ENCODE measurements around the gene TMEM79.

The TMEM79 gene, protein sequence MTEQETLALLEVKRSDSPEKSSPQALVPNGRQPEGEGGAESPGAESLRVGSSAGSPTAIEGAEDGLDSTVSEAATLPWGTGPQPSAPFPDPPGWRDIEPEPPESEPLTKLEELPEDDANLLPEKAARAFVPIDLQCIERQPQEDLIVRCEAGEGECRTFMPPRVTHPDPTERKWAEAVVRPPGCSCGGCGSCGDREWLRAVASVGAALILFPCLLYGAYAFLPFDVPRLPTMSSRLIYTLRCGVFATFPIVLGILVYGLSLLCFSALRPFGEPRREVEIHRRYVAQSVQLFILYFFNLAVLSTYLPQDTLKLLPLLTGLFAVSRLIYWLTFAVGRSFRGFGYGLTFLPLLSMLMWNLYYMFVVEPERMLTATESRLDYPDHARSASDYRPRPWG

DNA sequence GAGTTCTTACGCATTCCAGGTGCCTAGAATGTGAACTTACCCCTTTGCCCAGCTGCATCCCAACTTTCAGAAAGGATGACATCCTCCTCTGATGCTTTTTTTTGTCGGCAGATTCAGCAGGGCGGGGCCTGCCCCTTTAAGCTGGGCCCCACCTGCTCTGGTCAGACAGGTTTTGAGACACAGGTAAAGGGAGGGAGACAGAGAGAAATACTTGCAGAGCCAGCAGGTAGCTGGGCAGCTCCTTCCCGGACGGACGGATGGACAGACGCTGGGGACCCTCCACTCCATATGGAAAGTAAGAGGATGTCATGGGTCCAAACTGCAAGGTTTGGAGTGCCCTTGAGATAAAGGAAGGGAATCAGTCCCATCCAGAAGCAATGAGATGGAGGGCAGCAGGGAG lies at the start of gene TMEM79:
Gene TMEM79, plus strand, starts transcription at position 214 of the 400 bp plus-strand sequence. CDS start 902 bp downstream, outside the sequence.
- no peak for DNase-seq

DNA sequence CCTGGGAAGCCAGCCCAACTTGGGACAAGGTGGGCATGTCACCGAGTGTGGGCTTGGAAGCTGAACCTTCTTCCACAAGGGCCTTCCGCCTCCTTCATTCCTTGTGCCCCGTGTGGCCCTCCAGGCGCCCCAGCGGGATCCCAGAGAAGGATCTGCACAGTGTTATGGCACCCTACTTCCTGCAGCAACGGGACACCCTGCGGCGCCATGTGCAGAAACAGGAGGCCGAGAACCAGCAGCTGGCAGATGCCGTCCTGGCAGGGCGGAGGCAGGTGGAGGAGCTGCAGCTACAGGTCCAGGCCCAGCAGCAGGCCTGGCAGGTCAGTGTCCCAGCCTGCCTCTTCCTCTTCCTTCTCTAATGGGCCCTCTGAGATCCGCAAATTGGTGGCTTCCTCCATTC lies 48.0 kb upstream of the TMEM79 start:
- no peak for DNase-seq

DNA sequence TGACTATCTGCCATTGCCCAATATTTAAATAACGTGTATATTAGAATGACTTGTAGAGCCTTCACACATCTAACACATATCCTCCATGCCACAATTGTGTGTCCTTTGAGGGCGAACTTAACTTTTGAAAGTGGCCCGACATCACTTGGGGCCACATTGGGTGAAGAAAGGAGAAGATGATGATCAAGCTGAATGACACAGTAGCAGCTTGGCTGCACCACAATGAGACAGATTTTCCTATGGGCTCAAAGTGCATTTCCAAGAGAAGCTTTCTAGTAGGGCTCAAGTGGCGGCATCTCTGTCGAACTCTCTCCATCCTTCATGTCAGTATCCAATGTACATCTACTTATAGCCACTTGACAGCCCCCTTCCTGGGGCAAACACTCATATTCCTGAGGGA lies 45.9 kb upstream of the TMEM79 start:
- no peak for DNase-seq

DNA sequence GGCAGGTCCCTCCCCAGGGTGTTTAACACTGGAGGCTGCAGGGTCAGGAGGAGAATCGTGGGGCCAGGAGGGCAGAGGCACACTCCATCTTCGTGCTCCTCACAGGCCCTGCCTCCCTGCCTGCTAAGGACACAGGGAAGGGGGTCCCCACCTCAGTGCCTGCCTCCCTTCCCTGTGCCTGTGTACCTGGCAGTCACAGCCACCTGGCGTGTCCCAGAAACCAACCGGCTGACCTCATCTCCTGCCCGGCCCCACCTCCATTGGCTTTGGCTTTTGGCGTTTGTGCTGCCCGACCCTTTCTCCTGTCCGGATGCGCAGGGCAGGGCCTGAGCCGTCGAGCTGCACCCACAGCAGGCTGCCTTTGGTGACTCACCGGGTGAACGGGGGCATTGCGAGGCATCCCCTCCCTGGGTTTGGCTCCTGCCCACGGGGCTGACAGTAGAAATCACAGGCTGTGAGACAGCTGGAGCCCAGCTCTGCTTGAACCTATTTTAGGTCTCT lies 42.8 kb upstream of the TMEM79 start:
- no peak for DNase-seq

GRCh38 chr1:156241926-156242325 lies 42.2 kb upstream of the TMEM79 start, which contains the start of gene BGLAP:
Gene BGLAP, plus strand, starts transcription at chr1:156242184. Its CDS starts 48 bp downstream, at chr1:156242232.
- DNase-seq, result no peak

- no peak for DNase-seq
Measured at GRCh38 chr1:156242738-156243137, 41.4 kb upstream of the TMEM79 start.

DNA sequence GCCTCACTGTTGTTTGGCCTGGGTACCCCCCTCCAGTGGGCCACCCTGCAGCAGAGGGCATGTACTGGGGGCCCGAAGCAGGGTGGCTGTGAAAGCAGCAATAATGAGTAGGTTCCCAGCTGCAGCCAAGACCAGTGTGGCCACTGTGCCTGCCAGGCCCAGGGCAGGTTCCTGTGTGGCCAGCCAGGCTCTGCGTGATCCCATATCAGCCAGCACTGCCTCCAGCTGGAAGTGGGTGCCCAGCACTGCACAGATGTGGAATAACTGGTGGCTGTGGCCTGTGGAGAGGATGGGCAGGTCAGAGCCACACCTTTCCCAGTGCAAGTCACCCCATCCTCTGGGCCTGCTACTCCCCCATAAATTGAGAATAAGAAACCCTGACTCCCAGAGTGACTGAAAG lies 40.0 kb upstream of the TMEM79 start:
- no peak for DNase-seq

DNA sequence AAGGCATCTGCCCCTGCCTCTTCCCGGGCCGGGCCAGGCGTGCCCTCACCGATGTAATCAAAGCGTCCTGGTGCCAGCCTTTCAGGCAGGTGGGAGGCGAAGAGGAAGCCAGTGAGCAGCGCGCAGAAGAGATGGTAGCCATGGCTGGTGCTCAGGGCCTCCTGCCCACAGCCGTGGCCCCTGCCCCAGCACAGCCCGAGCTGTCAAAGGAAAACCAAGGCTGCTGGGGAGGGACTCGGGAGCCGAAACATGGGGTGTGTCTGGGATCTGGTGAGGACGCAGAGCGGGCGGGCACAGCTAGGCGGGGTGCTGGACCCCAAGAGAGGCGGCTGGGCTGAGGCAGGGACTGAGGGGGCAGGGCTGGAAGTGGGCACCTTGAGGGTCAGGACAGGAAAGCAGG lies 39.4 kb upstream of the TMEM79 start:
- DNase-seq, result no peak

GRCh38 chr1:156245451-156246232 lies 38.5 kb upstream of the TMEM79 start:
- DNase-seq, result no peak

DNA sequence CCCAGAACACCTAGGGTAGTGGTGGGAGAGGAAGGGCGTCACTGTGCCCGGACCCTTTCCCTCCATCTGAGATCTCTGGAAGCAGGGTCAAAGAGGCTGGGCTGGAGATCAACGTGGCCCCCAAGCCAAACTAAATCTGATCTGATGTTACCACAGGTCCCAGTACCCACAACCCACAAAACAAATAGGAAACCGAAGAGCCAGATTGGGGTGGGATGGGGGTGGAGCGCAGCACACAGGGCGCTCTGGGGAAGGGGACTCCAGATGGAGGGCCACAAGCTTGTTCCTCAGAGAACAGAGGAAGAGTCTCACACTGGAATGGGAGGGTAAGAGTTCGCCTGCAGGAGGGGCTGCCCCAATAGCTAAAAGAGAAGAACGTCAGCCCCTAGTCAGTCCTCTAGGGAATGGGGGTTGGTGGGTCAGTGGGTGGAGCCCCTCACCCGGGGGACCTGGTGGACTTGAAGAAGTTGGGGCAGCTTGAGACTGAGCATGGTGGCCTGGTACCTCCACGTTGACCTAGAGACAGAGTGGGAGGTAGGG lies 37.8 kb upstream of the TMEM79 start:
- DNase-seq, result no peak

DNA sequence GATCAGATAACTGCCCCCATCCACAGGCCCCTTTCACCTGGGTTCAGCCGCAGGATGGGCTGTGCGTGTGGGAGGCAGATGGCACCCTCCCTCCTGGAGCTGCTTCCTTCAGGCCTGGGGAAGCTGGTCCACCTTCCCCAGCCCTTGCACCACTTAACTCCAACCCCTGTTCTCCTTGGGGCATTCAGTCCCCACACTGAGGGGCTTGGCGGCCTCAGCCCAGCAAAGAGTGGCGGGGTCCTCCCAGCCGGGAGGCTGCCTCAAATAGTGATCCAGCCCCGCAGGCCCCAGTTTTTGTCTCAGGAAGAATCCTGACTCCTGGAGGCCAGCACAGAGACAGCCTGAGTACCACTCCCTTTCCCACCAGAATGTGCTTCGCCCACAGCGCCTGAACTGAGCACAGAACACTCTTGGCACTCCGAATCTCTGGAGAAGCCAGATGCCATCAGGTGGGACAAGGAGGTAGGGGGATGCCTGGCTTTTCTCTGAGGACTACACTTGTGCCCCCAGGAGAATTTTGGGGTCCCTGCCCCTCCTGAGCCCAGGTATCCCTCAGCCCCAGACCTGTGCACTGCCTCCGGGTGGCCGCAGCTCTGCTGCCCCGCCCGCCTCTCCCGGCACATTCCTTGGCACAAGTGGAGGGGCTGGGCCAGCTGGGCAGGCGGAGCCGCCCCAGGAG lies 37.2 kb upstream of the TMEM79 start:
- DNase-seq, result no peak

- no peak for DNase-seq
Measured at GRCh38 chr1:156247460-156248322, 36.4 kb upstream of the TMEM79 start, which contains the start of gene PAQR6. Gene PAQR6, minus strand, starts transcription at chr1:156248056. Its CDS starts 1,325 bp downstream, at chr1:156246731.

DNA sequence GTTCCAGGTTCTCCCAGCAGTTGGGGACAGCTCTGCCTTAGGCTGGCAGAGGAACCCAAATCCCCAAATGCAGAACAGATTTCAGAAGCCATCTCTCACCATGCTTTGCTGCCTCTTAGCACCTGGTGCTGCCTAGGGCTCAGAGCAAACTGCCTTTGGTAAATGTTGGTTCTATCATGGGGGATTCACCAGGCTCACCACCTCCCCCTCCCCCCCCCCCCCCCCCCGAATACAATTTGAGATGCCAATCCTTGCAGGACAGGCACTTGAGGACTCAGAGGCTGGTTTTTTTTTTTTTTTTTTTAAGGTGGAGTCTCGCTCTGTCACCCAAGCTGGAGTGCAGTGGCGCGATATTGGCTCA lies 35.8 kb upstream of the TMEM79 start:
- no peak for DNase-seq

GRCh38 chr1:156249593-156249992 lies 34.5 kb upstream of the TMEM79 start:
- no peak for DNase-seq

GRCh38 chr1:156251527-156251926 lies 32.6 kb upstream of the TMEM79 start:
- DNase-seq, result no peak

GRCh38 chr1:156253634-156254033 lies 30.5 kb upstream of the TMEM79 start:
- no peak for DNase-seq

DNA sequence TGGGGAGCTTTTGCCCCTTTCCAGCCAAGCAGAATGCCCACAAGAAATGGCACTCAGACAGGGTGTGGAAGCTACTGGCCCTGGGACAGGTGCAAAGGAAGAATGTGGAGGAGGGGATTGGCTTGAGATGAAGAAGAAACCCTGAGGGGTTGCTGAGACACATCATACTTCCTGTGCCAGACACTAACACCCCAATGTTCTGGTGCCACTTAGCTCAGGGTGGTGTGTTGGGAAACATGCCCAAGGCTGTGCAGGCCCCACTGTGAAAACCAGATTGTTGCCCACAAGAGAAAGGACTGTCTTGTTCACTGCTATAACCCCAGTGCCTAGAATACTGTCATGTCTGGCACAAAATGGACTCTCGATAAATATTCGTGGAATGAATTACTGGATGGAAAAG lies 26.4 kb upstream of the TMEM79 start:
- DNase-seq, result no peak

- DNase-seq, result no peak
Measured at GRCh38 chr1:156258859-156259258, 25.3 kb upstream of the TMEM79 start.

- no peak for DNase-seq
Measured at GRCh38 chr1:156259805-156260204, 24.3 kb upstream of the TMEM79 start.

DNA sequence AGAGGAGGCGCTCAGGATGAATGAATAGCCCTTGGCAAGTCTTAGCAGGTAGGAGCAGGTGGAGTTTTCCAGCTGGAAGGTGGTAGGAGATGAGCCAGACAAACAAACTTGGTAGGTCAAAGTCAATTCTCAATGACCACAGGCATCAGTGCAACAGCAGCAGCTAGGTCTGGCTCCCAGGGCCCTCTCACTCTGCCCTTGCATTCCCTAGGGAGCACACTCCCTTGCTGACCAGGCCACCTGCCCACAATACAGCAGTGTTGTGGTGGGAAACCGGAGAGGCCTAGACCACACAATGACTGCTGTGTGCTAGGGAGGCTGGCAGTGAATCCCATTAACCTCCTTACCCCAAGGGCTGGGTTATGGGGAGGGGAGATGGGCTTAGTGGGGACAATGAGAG lies 23.2 kb upstream of the TMEM79 start:
- no peak for DNase-seq

DNA sequence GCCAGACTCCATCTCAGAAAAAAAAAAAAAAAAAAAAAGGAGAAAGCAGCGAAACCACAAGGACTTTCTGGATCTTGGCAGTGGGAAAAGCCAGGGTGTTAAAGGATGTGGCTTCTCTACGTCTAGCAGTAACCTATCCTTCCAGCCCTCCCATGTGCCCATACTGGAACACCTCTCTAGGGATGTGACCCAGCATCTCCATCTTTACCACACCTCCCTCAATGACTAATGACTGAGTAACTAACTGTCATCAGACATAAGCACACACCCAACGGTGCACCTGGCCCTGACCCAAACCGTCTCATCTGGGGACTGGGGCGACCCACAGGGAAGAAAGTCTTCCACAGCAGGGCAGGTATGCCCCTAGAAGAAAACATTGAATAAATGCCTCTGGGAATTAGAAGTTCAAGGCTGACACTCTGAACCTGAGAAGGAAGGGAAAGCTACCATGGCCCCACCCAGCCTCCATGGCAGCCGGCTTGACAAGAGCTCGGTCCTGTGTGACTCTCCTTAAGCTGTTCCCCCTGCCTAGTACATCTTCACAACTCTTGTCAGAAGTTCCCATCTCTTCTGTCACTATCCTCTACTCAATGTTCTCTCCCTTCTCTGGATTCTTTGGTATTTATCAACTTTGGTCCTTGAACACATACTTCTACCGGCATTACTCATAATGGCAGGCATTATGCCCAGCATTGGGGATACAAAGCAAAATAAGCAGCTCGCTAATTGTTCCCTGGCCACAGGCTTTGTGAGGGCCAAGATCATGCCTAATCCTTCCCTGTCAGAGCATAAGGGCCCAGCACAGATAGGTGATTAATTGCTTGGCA lies 21.5 kb upstream of the TMEM79 start:
- DNase-seq, result no peak
